Stimulated activated CD8-positive, alpha-beta memory T cell treated with anti-CD3 and anti-CD28 coated beads, Interleukin-15, amount 100 ng/mL, for 4 hours (primary cell): Measurements from ENCODE around the gene FYCO1.
A peak's percentile ranks its signal among the peaks of the same experiment; 100 is the strongest.

Source experiments
- DNase-seq, 2 donors: peaks; one replicate each; pipeline ENCODE4 v3.0.0-alpha.2; 2020; ENCODE audit warnings: low read depth in 2 of 2

Gene FYCO1

GRCh38 chr3:45943207-45943846 lies 52.3 kb downstream of the FYCO1 start, which contains the start of gene CXCR6:
Gene CXCR6, plus strand, starts transcription at chr3:45943464. Its CDS starts 3,018 bp downstream, at chr3:45946482.
- peak; percentile 19 to 30 for DNase-seq

GRCh38 chr3:45942051-45942825 lies 53.4 kb downstream of the FYCO1 start:
- DNase-seq = no peak

- DNase-seq = no peak
Measured at GRCh38 chr3:45940781-45941365, 54.8 kb downstream of the FYCO1 start.

- DNase-seq = no peak
Measured at GRCh38 chr3:45940004-45940780, 55.4 kb downstream of the FYCO1 start.

- DNase-seq = no peak
Measured at GRCh38 chr3:45939341-45939771, 56.3 kb downstream of the FYCO1 start.

GRCh38 chr3:45938864-45939263 lies 56.8 kb downstream of the FYCO1 start:
- peak; percentile 55 to 82 for DNase-seq

- no peak for DNase-seq
Measured at GRCh38 chr3:45938043-45938435, 57.6 kb downstream of the FYCO1 start.

GRCh38 chr3:45937206-45938042 lies 58.2 kb downstream of the FYCO1 start:
- no peak for DNase-seq

GRCh38 chr3:45936261-45936660 lies 59.4 kb downstream of the FYCO1 start:
- DNase-seq = no peak

- no peak for DNase-seq
Measured at GRCh38 chr3:45933591-45933990, 62.0 kb downstream of the FYCO1 start.

- DNase-seq = no peak
Measured at GRCh38 chr3:45932112-45932511, 63.5 kb downstream of the FYCO1 start.

GRCh38 chr3:45931496-45931895 lies 64.1 kb downstream of the FYCO1 start:
- no peak for DNase-seq

GRCh38 chr3:45929042-45929679 lies 66.5 kb downstream of the FYCO1 start:
- DNase-seq = peak; percentile 17 to 41

GRCh38 chr3:45927881-45928280 lies 67.7 kb downstream of the FYCO1 start:
- DNase-seq = no peak

- no peak for DNase-seq
Measured at GRCh38 chr3:45923755-45924154, 71.9 kb downstream of the FYCO1 start.

GRCh38 chr3:45922950-45923590 lies 72.6 kb downstream of the FYCO1 start:
- no peak for DNase-seq

GRCh38 chr3:45922039-45922326 lies 73.6 kb downstream of the FYCO1 start:
- DNase-seq = no peak

GRCh38 chr3:45921158-45922038 lies 74.2 kb downstream of the FYCO1 start:
- no peak for DNase-seq

GRCh38 chr3:45917146-45917898 lies 78.3 kb downstream of the FYCO1 start:
- DNase-seq = no peak
